GM12865 (cell line): Measurements from ENCODE around the gene SLC6A11.

ENCODE experiments used
- DNase-seq: peaks from one replicate; pipeline ENCODE4 v3.0.0; 2010; ENCODE audit warnings: low read depth
- H3K4me3 ChIP-seq: 2 replicates; pipeline ENCODE4 v1.5.1; 2011; ENCODE audit warnings: mild to moderate bottlenecking, low read depth, low read length, control low read depth
- CTCF ChIP-seq: IDR thresholded peaks from 2 replicates; pipeline ENCODE4 v1.5.1; 2011; ENCODE audit warnings: low read length, control low read depth, low read depth, inconsistent platforms; ENCODE audit not compliant: insufficient read depth; ENCODE audit errors: missing control alignments

Gene SLC6A11

GRCh38 chr3:10972072-10972782, 156.2 kb downstream of the SLC6A11 start:
- DNase-seq: no peak
- H3K4me3 ChIP-seq: no peak overlapping the region
- TF ChIP-seq CTCF: no peak

DNA sequence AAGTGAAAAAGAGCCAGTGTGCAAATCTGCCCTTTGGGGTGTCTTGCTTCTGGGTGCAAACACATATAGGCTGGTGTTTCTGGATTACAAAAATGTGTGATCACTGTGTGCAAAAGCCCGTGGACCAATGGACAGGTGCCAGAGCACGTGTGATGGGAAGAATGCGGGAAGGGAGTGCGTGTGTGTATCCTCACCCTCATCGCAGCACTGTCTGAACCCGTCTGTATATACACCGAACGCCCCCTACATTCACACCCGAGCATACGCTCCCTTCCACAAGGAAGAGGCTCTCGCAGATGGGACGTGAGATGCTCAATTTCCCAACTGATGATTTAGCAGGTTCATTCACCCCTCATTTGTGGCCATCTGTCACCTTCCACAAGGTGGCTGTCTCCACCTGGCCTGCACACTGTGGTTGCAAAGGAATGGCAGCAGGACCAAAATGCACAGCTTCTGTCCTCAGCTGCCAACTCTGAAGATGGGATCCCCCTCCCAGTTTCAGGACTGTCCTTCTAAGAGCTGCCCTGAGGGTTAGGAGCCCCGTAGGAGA, 157.1 kb downstream of the SLC6A11 start:
- no peak for DNase-seq
- H3K4me3 ChIP-seq: no peak overlapping the region
- no peak for TF ChIP-seq CTCF

GRCh38 chr3:10974131-10974530, 158.1 kb downstream of the SLC6A11 start:
- H3K4me3 ChIP-seq: no peak overlapping the region
- no peak for TF ChIP-seq CTCF
- DNase-seq: no peak

DNA sequence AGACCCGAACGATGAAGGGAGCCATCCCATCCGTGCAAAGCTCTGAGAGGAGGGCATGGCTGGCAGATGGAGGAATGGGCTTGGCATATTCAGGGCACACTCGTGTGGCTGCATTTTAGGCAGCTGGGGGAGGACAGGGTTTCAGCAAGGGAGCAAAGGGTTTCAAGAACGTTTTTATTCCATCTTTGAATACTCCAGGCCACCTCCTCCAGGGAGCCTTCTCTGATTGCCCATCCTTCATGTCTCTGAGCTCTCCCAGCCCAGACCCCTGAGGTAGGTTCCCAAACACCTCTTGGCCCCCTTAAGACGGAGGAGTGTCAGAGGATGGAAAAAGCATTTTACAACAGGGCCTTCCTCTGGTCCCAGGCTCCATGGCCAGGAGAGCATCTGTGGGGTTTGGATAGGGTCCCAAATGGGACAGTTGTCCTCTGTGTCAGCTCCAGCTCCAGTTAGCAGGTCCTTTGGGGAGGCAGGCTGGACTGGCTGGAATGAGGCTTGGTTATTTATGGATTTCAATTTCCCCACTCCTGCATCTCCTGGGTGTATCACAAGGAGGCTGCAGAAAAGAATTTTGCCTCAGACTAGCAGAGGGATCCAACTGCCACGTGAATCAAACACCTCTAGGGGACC, 158.8 kb downstream of the SLC6A11 start:
- TF ChIP-seq CTCF: no peak
- no peak for DNase-seq
- H3K4me3 ChIP-seq: no peak overlapping the region

DNA sequence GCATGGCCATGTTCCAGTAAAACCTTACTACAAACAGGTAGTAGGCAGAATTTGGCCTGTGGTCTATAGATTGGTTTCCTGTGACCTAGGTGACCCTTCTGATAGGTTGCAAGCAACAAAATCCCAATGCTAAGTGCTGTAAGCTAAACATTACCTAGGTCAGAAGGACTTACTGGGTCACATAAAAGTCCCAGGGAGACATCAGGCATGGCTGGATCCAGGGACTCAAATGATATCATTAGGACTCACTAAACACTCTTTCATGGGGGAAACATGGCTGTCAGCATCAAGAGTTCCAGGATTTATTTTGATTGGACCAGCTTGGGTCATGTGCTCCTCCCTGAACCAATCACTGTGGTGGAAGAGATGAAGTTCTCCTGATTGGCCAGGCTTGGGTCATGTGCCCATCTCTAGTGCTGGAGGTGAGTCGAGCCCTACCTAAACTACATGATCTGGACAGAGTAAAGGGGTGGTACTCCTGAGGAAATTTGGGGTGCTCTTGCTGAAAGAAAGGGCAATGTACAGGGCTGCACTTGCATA, 159.7 kb downstream of the SLC6A11 start:
- H3K4me3 ChIP-seq: no peak overlapping the region
- DNase-seq: no peak
- no peak for TF ChIP-seq CTCF

GRCh38 chr3:10976770-10977169, 160.7 kb downstream of the SLC6A11 start:
- DNase-seq: no peak
- TF ChIP-seq CTCF: no peak
- no peak overlapping the region for H3K4me3 ChIP-seq
